Suprapubic skin (tissue), 4 donors: ENCODE measurements around the gene EIF1AD.

Source experiments
- CTCF ChIP-seq, 2 donors: fragments of 200-600 bp in 1 of 2; fragments of 450-650 bp in 1 of 2; sonication (generic) in 1 of 2; IDR thresholded peaks; one replicate each; pipeline ENCODE4 v1.5.1; 2016 to 2019; ENCODE audit warnings: antibody characterized with exemption in 2 of 2, mild to moderate bottlenecking in 1 of 2, moderate library complexity in 1 of 2
- POLR2A ChIP-seq, 2 donors: fragments of 450-650 bp; IDR thresholded peaks; one replicate each; pipeline ENCODE4 v1.6.1; 2017; ENCODE audit warnings: antibody characterized with exemption in 2 of 2, mild to moderate bottlenecking in 2 of 2, moderate library complexity in 2 of 2
- POLR2AphosphoS5 ChIP-seq, 3 donors: sonication (generic); formaldehyde crosslinking; IDR thresholded peaks; one replicate each; pipeline ENCODE4 v1.6.1; 2017; ENCODE audit warnings: antibody characterized with exemption in 3 of 3

- TF ChIP-seq CTCF (IDR thresholded peaks at IDR 0.05), result no peak
- TF ChIP-seq POLR2AphosphoS5 (IDR thresholded peaks at IDR 0.05), result no peak
- no peak for TF ChIP-seq POLR2A (IDR thresholded peaks at IDR 0.05)
Observed at GRCh38 chr11:66011239-66011784, 9.4 kb upstream of the EIF1AD start.
